Neutrophil (primary cell): ENCODE data around the gene RNF157.
"Not testable (repeated sequence)": the region's sequence is repeated elsewhere in the genome, so short reads cannot be mapped to it uniquely, and the experiment has no call there.

Experiments used
- H3K27ac ChIP-seq: fragments of 200-600 bp; sonication (generic); 2 replicates; pipeline ENCODE4 v1.5.1; 2016; ENCODE audit warnings: mild to moderate bottlenecking, moderate library complexity
- H3K27me3 ChIP-seq: fragments of 200-600 bp; sonication (generic); 2 replicates; pipeline ENCODE4 v1.6.0; 2016; ENCODE audit warnings: mild to moderate bottlenecking
- H3K36me3 ChIP-seq: fragments of 200-600 bp; sonication (generic); 2 replicates; pipeline ENCODE4 v1.5.1; 2017
- H3K4me1 ChIP-seq, 2 experiments: fragments of 200-600 bp in 1 of 2; sonication (generic) in 1 of 2; 1 replicate in 1 of 2; 2 replicates in 1 of 2; pipeline versions ENCODE4 v1.5.1 to v1.6.1; 2013 to 2016; ENCODE audit warnings: low read depth in 1 of 2, low read length in 1 of 2, mild to moderate bottlenecking in 1 of 2, moderate library complexity in 1 of 2; ENCODE audit not compliant: control insufficient read depth in 1 of 2, insufficient read depth in 1 of 2
- H3K4me3 ChIP-seq, 2 experiments: fragments of 200-600 bp in 1 of 2; sonication (generic) in 1 of 2; 1 replicate in 1 of 2; 2 replicates in 1 of 2; pipeline ENCODE4 v1.5.1; 2013 to 2016; ENCODE audit warnings: low read depth in 1 of 2, low read length in 1 of 2, mild to moderate bottlenecking in 1 of 2, moderate library complexity in 1 of 2
- H3K9me3 ChIP-seq: fragments of 200-600 bp; sonication (generic); 2 replicates; pipeline ENCODE4 v1.5.1; 2016
- CTCF ChIP-seq: fragments of 200-600 bp; sonication (generic); IDR thresholded peaks from 2 replicates; pipeline ENCODE4 v1.5.1; 2016; ENCODE audit warnings: antibody characterized with exemption

Gene RNF157

GRCh38 chr17:76193591-76193990, 46.7 kb downstream of the RNF157 start:
- peaks cover 16% of the 10 kb centered on the region for H3K27me3 ChIP-seq
- no peaks in the 10 kb centered on the region for H3K36me3 ChIP-seq
- H3K4me1 ChIP-seq = no peaks in the 10 kb centered on the region
- no peak for TF ChIP-seq CTCF
- no peak overlapping the region for H3K4me3 ChIP-seq
- no peaks in the 10 kb centered on the region for H3K9me3 ChIP-seq
- no peak overlapping the region for H3K27ac ChIP-seq

DNA sequence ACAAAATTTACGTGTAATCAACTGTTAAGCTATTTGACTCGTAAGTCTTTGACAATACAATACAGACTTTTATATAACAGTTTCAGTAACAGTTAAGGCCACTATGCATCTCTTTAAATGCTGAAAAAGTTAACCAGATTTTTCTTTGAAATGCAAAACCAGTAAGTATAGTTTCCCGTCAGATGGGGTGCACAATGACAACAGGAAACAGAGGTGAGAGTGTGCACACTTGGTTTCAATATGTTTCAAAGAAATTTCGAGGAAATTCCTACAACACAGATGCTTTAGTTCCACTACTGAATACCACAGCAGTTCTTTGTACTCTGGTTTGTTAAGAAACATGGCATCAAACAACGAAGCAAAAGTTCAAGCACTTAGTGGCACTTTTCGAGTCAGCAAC, 48.4 kb downstream of the RNF157 start:
- H3K9me3 ChIP-seq = no peaks in the 10 kb centered on the region
- H3K4me1 ChIP-seq = no peaks in the 10 kb centered on the region
- no peak for TF ChIP-seq CTCF
- H3K36me3 ChIP-seq = no peaks in the 10 kb centered on the region
- H3K27ac ChIP-seq = no peak overlapping the region
- H3K27me3 ChIP-seq = peaks cover 22% of the 10 kb centered on the region
- H3K4me3 ChIP-seq = no peak overlapping the region

- Histone ChIP-seq H3K27me3 (peaks cover 22% of the 10 kb centered on the region), H3K36me3 (no peaks in the 10 kb centered on the region), H3K4me1 (no peaks in the 10 kb centered on the region), H3K4me3 (no peak overlapping the region), H3K9me3 (no peaks in the 10 kb centered on the region), H3K27ac (no peak overlapping the region)
- TF ChIP-seq CTCF = no peak
Observed at GRCh38 chr17:76189741-76190140, 50.6 kb downstream of the RNF157 start.

DNA sequence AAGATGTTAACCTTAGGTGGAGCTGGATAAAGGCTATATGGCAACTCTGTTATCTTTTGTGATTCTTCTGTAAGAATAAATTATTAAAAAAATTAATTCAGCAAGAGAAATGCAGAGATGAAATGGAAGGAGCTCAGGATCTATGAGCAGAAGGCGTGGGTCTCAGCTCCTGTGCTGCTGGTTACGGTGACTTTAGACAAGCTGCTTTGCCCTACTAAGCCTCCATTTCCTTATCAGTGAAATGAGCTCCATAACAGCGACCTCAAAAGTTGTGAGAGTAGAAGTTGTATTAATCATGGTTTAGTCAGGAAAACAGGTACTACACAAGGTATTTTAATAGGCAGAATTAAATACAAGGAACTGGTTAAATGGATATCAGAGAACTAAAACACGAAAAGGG, 51.0 kb downstream of the RNF157 start:
- no peak for TF ChIP-seq CTCF
- Histone ChIP-seq H3K27ac (no peak overlapping the region), H3K4me1 (no peaks in the 10 kb centered on the region), H3K9me3 (no peaks in the 10 kb centered on the region), H3K4me3 (no peak overlapping the region), H3K36me3 (no peaks in the 10 kb centered on the region), H3K27me3 (peaks cover 22% of the 10 kb centered on the region)

DNA sequence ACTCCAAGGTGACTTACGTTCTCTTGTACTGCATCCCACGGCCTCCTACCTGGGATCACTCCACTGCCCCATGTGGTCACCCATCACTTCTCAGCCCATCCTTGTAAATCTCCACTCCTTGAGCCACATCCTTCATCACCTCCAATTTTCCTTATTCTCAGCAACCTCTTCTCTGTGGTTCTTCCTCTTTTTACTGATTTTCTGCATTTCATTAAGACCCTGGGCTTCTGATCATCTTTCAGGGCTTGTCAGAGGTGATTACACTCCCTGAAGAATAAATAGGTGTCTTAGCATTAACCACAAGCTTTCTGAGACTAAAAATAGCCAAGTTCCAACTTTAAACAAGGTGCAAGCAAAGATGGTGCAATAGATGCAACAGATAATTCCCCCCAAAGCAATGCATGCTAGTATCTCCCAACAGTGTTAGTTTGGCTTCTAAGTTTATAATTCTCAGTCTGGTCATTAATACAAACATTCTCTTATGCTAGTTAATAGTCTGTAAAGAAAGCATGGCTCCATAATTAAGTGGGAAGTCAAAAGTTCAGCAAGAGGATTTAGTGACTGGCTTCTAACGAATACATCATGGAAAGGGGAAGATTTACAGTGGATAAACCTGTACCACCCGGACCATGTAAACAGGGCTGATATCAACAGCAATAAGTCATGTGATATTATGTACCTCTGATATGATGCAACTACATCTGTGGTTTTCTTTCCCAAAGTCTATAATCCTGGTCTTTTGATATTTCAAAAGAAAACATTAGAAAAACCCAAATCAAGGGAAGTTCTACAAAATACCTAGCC, 51.9 kb downstream of the RNF157 start:
- Histone ChIP-seq H3K27me3 (peaks cover 22% of the 10 kb centered on the region), H3K9me3 (no peaks in the 10 kb centered on the region), H3K27ac (no peak overlapping the region), H3K4me3 (no peak overlapping the region), H3K4me1 (no peaks in the 10 kb centered on the region), H3K36me3 (no peaks in the 10 kb centered on the region)
- TF ChIP-seq CTCF = no peak

DNA sequence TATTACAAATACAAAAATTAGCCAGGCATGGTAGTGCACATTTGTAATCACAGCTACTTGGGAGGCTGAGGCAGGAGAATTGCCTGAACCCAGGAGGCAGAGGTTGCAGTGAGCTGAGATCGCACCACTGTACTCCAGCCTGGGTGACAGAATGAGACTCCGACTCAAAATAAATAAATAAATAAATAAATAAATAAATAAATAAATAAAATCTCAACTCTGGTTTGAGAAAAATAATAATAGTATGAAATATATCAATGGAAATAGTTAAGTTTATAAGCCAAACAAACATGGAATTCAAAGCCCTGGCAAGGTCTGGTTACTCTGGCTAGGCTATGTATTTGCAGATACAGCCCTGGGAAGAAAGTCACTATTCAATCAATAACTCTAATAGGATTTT, 53.5 kb downstream of the RNF157 start:
- H3K27ac ChIP-seq, H3K4me3 ChIP-seq, H3K36me3 ChIP-seq, H3K4me1 ChIP-seq, H3K9me3 ChIP-seq: not testable (repeated sequence)
- peaks cover 22% of the 10 kb centered on the region for H3K27me3 ChIP-seq
